GDM1 (cell line): Measurements from ENCODE around the gene DCAF8.

ENCODE experiments used
- DNase-seq: peaks from one replicate; lab custom pipeline; 2025; lab: John Stamatoyannopoulos, UW

DCAF8 gene

GRCh38 chr1:160226623-160227022, 35.7 kb downstream of the DCAF8 start:
- no peak for DNase-seq

- no peak for DNase-seq
Measured at GRCh38 chr1:160225345-160225744, 37.0 kb downstream of the DCAF8 start.

GRCh38 chr1:160224606-160225005, 37.7 kb downstream of the DCAF8 start:
- DNase-seq = no peak

GRCh38 chr1:160222546-160222945, 39.8 kb downstream of the DCAF8 start:
- DNase-seq = no peak

GRCh38 chr1:160221089-160221488, 41.3 kb downstream of the DCAF8 start:
- no peak for DNase-seq

GRCh38 chr1:160220301-160220700, 42.0 kb downstream of the DCAF8 start:
- no peak for DNase-seq

- DNase-seq = no peak
Measured at GRCh38 chr1:160219062-160219929, 43.1 kb downstream of the DCAF8 start.

GRCh38 chr1:160217481-160218051, 44.8 kb downstream of the DCAF8 start:
- no peak for DNase-seq

GRCh38 chr1:160216301-160216700, 46.0 kb downstream of the DCAF8 start:
- DNase-seq = no peak

GRCh38 chr1:160214481-160215140, 47.7 kb downstream of the DCAF8 start:
- no peak for DNase-seq

GRCh38 chr1:160211046-160211790, 51.1 kb downstream of the DCAF8 start:
- DNase-seq = no peak

GRCh38 chr1:160210561-160210960, 51.8 kb downstream of the DCAF8 start:
- DNase-seq = no peak

- no peak for DNase-seq
Measured at GRCh38 chr1:160209321-160210046, 52.9 kb downstream of the DCAF8 start.

- DNase-seq = no peak
Measured at GRCh38 chr1:160208557-160209320, 53.6 kb downstream of the DCAF8 start.

GRCh38 chr1:160207771-160208556, 54.4 kb downstream of the DCAF8 start:
- DNase-seq = no peak

GRCh38 chr1:160207118-160207650, 55.2 kb downstream of the DCAF8 start:
- no peak for DNase-seq

- DNase-seq = no peak
Measured at GRCh38 chr1:160206421-160207117, 55.8 kb downstream of the DCAF8 start.

GRCh38 chr1:160206036-160206389, 56.3 kb downstream of the DCAF8 start:
- DNase-seq = no peak
